Measurements from ENCODE around the gene MIA2.

MIA2 gene

DNA sequence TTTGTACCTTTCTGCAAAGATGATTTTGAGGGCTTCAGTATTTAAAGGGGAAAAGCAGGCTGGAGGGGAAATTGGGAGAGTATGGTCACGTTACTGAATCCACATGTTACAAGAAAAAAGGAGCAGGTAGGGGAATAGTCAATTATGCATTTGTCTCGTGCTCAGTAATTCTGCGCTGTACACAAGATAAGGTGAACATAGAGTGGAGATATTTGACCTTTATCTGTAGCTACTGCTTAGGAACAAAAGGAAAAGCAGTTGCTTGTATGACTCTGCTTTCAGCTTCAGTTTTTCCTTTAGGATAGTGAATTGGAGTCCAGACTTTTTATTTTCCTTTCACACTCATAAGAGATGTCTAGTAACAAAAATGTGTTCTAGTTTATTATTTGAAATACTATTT lies 148.7 kb downstream of the MIA2 start:
- DNase-seq = no peak
- Histone ChIP-seq H3K4me1 (no peaks in the 10 kb centered on the region), H3K4me3 (ENCODE audit: low read depth, low read length) (no peak overlapping the region), H3K27me3 (no peaks in the 10 kb centered on the region), H3K9me3 (no peaks in the 10 kb centered on the region), H3K36me3 (no peaks in the 10 kb centered on the region)
- TF ChIP-seq, protein P1, sequence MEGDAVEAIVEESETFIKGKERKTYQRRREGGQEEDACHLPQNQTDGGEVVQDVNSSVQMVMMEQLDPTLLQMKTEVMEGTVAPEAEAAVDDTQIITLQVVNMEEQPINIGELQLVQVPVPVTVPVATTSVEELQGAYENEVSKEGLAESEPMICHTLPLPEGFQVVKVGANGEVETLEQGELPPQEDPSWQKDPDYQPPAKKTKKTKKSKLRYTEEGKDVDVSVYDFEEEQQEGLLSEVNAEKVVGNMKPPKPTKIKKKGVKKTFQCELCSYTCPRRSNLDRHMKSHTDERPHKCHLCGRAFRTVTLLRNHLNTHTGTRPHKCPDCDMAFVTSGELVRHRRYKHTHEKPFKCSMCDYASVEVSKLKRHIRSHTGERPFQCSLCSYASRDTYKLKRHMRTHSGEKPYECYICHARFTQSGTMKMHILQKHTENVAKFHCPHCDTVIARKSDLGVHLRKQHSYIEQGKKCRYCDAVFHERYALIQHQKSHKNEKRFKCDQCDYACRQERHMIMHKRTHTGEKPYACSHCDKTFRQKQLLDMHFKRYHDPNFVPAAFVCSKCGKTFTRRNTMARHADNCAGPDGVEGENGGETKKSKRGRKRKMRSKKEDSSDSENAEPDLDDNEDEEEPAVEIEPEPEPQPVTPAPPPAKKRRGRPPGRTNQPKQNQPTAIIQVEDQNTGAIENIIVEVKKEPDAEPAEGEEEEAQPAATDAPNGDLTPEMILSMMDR (IDR thresholded peaks at IDR 0.05; ENCODE audit: low read depth, low read length) = no peak

DNA sequence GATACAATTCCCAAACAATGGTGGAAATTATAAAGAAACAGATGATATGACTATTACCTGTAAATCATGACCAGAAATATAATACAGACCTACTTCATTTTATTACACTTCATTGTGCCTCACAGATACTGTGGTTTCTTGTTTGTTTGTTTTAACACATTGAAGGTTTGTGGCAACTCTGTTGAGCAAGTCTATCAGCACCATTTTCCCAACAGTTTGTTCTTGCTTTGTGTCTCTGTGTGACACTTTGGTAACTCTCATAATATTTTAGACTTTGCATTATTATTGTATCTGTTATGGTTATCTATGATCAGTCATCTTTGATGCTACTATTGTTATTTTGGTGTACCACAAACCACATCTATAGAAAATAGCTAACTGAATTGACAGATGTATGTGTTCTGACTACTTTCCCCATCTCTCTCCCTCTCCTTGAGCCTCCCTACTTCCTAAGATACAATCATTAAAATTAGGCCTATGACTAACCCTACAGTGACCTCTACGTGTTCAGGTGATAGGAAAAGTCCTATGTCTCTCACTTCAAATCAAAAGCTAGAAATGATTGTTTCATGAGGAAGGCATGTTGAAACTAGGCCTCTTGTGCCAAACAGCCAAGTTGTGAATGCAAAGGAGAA lies 149.4 kb downstream of the MIA2 start:
- DNase-seq = no peak
- Histone ChIP-seq H3K27me3 (no peaks in the 10 kb centered on the region), H3K36me3 (no peaks in the 10 kb centered on the region), H3K4me3 (ENCODE audit: low read depth, low read length) (no peak overlapping the region), H3K9me3 (no peaks in the 10 kb centered on the region), H3K4me1 (no peaks in the 10 kb centered on the region)
- TF ChIP-seq, protein P1 (IDR thresholded peaks at IDR 0.05; ENCODE audit: low read depth, low read length) = no peak

DNA sequence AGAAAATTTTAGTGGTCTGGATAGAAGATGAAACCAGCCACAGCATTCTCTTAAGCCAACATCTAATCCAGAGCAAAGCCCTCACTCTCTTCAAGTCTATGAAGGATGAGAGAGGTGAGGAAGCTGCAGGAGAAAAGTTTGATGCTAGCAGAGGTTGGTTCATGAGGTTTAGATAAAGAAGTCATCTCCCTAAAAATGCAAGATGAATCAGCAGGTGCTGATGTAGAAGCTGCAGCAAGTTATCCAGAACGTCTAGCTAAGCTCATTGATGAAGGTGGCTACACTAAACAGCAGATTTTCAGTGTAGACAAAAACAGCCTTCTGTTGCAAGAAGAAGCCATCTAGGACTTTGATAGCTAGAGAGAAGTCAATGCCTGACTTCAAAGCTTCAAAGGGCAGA lies 150.0 kb downstream of the MIA2 start:
- Histone ChIP-seq H3K36me3 (no peaks in the 10 kb centered on the region), H3K9me3 (no peaks in the 10 kb centered on the region), H3K4me3 (ENCODE audit: low read depth, low read length) (no peak overlapping the region), H3K4me1 (no peaks in the 10 kb centered on the region), H3K27me3 (no peaks in the 10 kb centered on the region)
- no peak for DNase-seq
- TF ChIP-seq, protein P1 (IDR thresholded peaks at IDR 0.05; ENCODE audit: low read depth, low read length) = no peak

DNA sequence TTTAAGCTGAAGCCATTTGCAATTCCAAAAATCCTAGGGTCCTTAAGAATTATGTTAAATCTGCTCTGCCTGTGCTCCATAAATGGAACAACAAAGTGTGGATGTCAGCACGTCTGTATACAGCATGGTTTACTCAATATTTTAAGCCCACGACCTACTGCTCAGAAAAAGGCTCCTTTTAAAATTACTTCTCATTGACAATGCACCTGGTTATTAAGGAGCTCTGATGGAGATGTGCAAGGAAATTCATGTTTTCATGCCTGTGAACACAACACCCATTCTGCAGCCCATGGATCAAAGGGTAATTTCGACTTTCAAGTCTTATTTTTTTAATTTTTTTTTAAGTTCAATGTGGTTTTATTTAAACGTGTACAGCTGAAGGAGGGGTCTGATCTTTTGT lies 150.5 kb downstream of the MIA2 start:
- TF ChIP-seq, protein P1 (IDR thresholded peaks at IDR 0.05; ENCODE audit: low read depth, low read length) = no peak
- DNase-seq = no peak
- no peaks in the 10 kb centered on the region for H3K4me1 ChIP-seq
- no peak overlapping the region for H3K4me3 ChIP-seq (ENCODE audit: low read depth, low read length)
- H3K36me3 ChIP-seq = no peaks in the 10 kb centered on the region
- H3K9me3 ChIP-seq = no peaks in the 10 kb centered on the region
- H3K27me3 ChIP-seq = no peaks in the 10 kb centered on the region

DNA sequence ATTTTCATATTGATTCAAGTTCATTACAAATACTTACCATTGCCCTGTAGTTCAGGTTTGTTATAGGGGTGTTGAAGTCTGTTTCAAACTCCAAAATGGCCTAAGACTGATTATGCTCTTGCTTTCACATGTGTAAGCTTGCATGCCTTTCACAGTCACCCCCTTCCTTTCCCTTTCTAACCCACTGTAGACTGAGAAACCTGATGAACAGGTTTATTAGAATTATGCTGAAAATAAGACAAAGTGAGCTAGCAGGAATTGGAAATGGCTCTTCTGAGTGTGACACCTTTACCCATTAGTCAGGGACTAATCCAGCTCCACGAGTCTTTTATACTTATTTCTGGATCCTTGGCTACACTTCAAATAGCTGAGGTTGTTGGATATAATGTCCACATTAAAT lies 159.6 kb downstream of the MIA2 start:
- TF ChIP-seq, protein P1 (IDR thresholded peaks at IDR 0.05; ENCODE audit: low read depth, low read length) = no peak
- H3K4me3 ChIP-seq (ENCODE audit: low read depth, low read length) = no peak overlapping the region
- H3K9me3 ChIP-seq = no peaks in the 10 kb centered on the region
- H3K36me3 ChIP-seq = no peaks in the 10 kb centered on the region; the same call in 1 of the 2 replicates
- no peaks in the 10 kb centered on the region for H3K27me3 ChIP-seq
- H3K4me1 ChIP-seq = no peaks in the 10 kb centered on the region
- DNase-seq = no peak

DNA sequence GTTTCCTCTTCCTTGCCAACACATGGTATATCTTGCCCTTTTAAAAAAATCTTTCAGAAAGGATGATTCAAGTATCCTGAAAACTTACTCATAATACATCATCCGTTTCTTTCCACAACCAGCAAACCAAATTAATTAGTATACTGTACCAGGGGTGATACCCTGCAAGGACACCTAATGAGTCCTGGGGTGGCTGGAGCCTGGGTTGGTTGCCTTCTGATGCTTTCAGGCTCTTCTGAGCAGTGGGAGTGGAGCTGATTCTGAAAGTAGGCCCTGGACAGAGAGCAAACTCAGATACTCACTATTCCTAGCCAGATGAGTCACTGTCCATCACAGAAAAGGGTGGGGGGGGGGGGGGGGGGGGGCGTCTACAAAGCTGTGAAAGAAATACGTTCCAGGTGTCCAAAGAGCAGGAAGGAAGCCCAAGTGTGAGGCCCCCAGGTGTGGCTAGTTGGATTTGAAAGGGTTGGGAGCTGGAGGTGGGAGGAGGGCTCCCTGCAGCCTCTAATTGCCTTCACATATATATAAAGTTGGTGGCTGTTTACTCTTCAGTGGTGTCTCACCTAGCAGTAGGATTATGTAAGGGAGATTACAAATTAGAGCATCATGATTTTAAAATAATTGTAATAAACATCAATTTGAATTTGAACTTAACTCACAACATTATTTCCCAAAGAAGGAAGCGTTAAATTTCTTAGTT lies 162.0 kb downstream of the MIA2 start:
- TF ChIP-seq, protein P1 (IDR thresholded peaks at IDR 0.05; ENCODE audit: low read depth, low read length) = no peak

More for the DNA sequence above, 162.0 kb downstream of the MIA2 start:
- no peaks in the 10 kb centered on the region for H3K9me3 ChIP-seq
- H3K4me1 ChIP-seq = no peaks in the 10 kb centered on the region
- DNase-seq = no peak
- H3K36me3 ChIP-seq = no peaks in the 10 kb centered on the region; the same call in 1 of the 2 replicates
- no peaks in the 10 kb centered on the region for H3K27me3 ChIP-seq
- no peak overlapping the region for H3K4me3 ChIP-seq (ENCODE audit: low read depth, low read length)

All from BE2C (cell line).